Measurements from ENCODE around the gene FITM1.

Gene FITM1

GRCh38 chr14:24141097-24141880, 10.8 kb downstream of the FITM1 start, which contains the start of gene EMC9:
EMC9 (minus strand) TSS chr14:24141591; CDS start chr14:24141304, 287 bp downstream.
- DNase-seq: peak; percentile 100

GRCh38 chr14:24143511-24143910, 13.1 kb downstream of the FITM1 start:
- DNase-seq: no peak

GRCh38 chr14:24144451-24144850, 14.0 kb downstream of the FITM1 start:
- DNase-seq: no peak

- DNase-seq: no peak
These were observed 14.8 kb downstream of the FITM1 start for GRCh38 chr14:24145219-24145618.

- no peak for DNase-seq
These were observed 15.4 kb downstream of the FITM1 start for GRCh38 chr14:24145690-24146452.

GRCh38 chr14:24146453-24146977, 16.1 kb downstream of the FITM1 start, which contains the start of gene PSME2:
PSME2 (minus strand) TSS chr14:24146610; CDS start chr14:24146581, 29 bp downstream.
- DNase-seq: peak; percentile 99

GRCh38 chr14:24146978-24147760, 16.7 kb downstream of the FITM1 start, which contains the start of gene RNF31:
RNF31 (plus strand) TSS chr14:24147498; CDS start chr14:24147699, 201 bp downstream.
- DNase-seq: peak; percentile 98

GRCh38 chr14:24147761-24148428, 17.4 kb downstream of the FITM1 start:
- no peak for DNase-seq

GRCh38 chr14:24149302-24149969, 19.0 kb downstream of the FITM1 start:
- no peak for DNase-seq

- DNase-seq: no peak
These were observed 19.6 kb downstream of the FITM1 start for GRCh38 chr14:24150061-24150460.

- DNase-seq: no peak
These were observed 20.1 kb downstream of the FITM1 start for GRCh38 chr14:24150567-24150966.

GRCh38 chr14:24150993-24151392, 20.5 kb downstream of the FITM1 start:
- DNase-seq: no peak

- no peak for DNase-seq
These were observed 21.1 kb downstream of the FITM1 start for GRCh38 chr14:24151404-24152080.

GRCh38 chr14:24155100-24155499, 24.6 kb downstream of the FITM1 start:
- no peak for DNase-seq

GRCh38 chr14:24156840-24157239, 26.4 kb downstream of the FITM1 start:
- DNase-seq: no peak

GRCh38 chr14:24157331-24157730, 26.9 kb downstream of the FITM1 start:
- DNase-seq: no peak

GRCh38 chr14:24159777-24160498, 29.5 kb downstream of the FITM1 start:
- no peak for DNase-seq

- no peak for DNase-seq
These were observed 30.0 kb downstream of the FITM1 start for GRCh38 chr14:24160499-24160849.

- peak; percentile 97 for DNase-seq
These were observed 30.7 kb downstream of the FITM1 start, which contains the start of gene IRF9 for GRCh38 chr14:24160850-24161804. IRF9 (plus strand) TSS chr14:24161265; CDS start chr14:24162145, 880 bp downstream.
